Measurements from ENCODE around the gene ZNF318.

The ZNF318 gene

GRCh38 chr6:43301081-43301870 is 68.2 kb downstream of the ZNF318 start:
- no peak for DNase-seq (ENCODE audit: low read depth)

- no peak for DNase-seq (ENCODE audit: low read depth)
Measured at GRCh38 chr6:43299338-43300293, 69.8 kb downstream of the ZNF318 start.

- DNase-seq (ENCODE audit: low read depth): no peak
Measured at GRCh38 chr6:43298565-43299337, 70.7 kb downstream of the ZNF318 start.

GRCh38 chr6:43297644-43298564 is 71.5 kb downstream of the ZNF318 start, which contains the start of gene SLC22A7:
Gene SLC22A7 (plus strand): TSS chr6:43298260. CDS start chr6:43298359, 99 bp downstream.
- DNase-seq (ENCODE audit: low read depth): no peak

- no peak for DNase-seq (ENCODE audit: low read depth)
Measured at GRCh38 chr6:43296780-43297497, 72.5 kb downstream of the ZNF318 start.

- DNase-seq (ENCODE audit: low read depth): no peak
Measured at GRCh38 chr6:43295456-43295855, 74.0 kb downstream of the ZNF318 start.

GRCh38 chr6:43294536-43294935 is 74.9 kb downstream of the ZNF318 start:
- no peak for DNase-seq (ENCODE audit: low read depth)

GRCh38 chr6:43293698-43294097 is 75.7 kb downstream of the ZNF318 start:
- DNase-seq (ENCODE audit: low read depth): no peak

GRCh38 chr6:43292763-43293318 is 76.6 kb downstream of the ZNF318 start:
- no peak for DNase-seq (ENCODE audit: low read depth)

- no peak for DNase-seq (ENCODE audit: low read depth)
Measured at GRCh38 chr6:43292341-43292740, 77.1 kb downstream of the ZNF318 start.

GRCh38 chr6:43291708-43292107 is 77.7 kb downstream of the ZNF318 start:
- no peak for DNase-seq (ENCODE audit: low read depth)

GRCh38 chr6:43290905-43291355 is 78.5 kb downstream of the ZNF318 start:
- no peak for DNase-seq (ENCODE audit: low read depth)

- DNase-seq (ENCODE audit: low read depth): no peak
Measured at GRCh38 chr6:43290339-43290904, 79.0 kb downstream of the ZNF318 start.

GRCh38 chr6:43287717-43288679 is 81.4 kb downstream of the ZNF318 start:
- no peak for DNase-seq (ENCODE audit: low read depth)

- DNase-seq (ENCODE audit: low read depth): no peak
Measured at GRCh38 chr6:43286980-43287716, 82.3 kb downstream of the ZNF318 start.

- DNase-seq (ENCODE audit: low read depth): no peak
Measured at GRCh38 chr6:43286456-43286979, 82.9 kb downstream of the ZNF318 start.
